GM18526 (cell line): ENCODE measurements around the gene SST.

ENCODE experiments used
- POLR2A ChIP-seq: IDR thresholded peaks from 3 replicates; pipeline ENCODE4 v1.6.1; 2011; ENCODE audit not compliant: insufficient read length; ENCODE audit errors: extremely low read depth

Gene SST

DNA sequence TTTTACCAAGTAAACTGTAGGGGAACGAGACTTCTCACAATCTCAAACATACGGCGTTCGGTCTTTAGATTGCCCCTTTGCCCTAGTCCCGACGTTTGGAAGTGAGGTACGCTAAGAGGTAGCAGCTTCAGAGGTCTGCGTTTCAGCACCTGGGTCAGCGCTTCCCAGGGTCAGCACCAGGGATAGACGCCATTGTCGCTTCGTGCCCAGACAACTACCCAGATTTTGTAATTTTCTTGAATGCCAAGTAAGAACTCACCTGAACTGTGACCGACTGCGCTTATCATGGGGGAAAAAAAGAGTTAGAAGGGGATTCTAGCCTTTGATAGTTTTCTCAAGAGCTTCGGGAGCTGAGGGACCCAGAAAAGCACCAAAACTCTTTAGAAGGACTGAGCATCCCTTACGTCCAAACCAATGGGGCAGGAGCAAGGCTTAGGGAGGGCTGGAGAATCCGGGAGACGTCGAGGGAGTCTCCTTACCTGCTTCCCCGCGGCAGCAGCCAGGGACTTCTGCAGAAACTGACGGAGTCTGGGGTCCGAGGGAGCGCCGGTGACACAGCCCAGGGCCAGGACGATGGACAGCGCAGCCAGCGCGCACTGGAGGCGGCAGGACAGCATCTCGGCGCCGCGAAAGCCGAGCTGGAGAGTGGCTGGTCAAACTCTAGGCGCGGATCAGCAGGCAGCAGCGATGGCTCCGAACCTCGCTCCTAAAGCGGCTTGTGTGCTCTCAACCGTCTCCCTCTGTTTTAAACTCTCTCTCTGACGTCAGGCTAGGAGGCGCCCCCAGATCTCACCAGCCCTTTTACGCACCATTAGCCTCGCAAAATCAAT is at the start of gene SST:
TSS of gene SST (minus strand) at position 720 of the 830 bp plus-strand sequence. CDS start at position 617, 103 bp downstream.
- TF ChIP-seq POLR2A, result no peak

- TF ChIP-seq POLR2A, result no peak
Measured at GRCh38 chr3:187719628-187720336, 49.6 kb upstream of the SST start.

DNA sequence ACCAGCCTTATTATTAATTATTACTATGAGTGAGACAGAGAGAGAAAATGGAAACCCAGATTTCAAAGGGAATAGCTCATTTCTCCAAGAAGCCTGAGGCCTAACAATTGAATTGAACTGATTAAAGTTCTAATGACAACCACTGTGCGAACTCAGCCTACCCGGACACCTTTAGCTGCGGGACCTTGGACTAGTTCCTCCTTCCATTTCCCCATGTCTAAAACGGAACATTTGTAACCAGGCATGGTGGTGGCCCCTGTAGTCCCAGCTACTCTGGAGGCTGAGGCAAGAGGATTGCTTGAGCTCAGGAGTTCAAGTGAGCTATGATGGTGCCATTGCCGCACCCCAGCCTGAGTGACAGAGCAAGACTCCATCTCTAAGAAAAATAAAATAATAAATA is 48.6 kb upstream of the SST start:
- no peak for TF ChIP-seq POLR2A

DNA sequence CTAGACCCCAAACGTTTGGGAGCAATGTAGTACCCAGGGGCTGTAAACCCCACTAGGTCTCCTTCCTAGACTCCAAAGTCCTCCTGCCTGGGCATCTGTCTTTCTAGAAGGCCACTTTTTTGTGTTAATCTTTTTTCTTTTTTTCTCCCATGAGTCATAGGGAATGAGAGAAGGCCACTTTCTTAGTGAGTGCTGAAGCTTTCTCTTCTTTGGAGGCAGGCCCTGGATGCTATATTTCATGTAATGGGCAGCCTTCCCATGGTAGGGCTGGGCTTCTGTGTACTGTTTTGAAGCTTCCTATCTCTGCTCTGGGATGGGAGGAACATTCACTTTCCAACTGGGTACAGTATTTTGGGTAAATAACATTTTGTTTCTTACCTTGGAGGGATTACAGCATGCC is 47.4 kb upstream of the SST start:
- no peak for TF ChIP-seq POLR2A

GRCh38 chr3:187714404-187714979 is 44.3 kb upstream of the SST start:
- TF ChIP-seq POLR2A, result no peak

DNA sequence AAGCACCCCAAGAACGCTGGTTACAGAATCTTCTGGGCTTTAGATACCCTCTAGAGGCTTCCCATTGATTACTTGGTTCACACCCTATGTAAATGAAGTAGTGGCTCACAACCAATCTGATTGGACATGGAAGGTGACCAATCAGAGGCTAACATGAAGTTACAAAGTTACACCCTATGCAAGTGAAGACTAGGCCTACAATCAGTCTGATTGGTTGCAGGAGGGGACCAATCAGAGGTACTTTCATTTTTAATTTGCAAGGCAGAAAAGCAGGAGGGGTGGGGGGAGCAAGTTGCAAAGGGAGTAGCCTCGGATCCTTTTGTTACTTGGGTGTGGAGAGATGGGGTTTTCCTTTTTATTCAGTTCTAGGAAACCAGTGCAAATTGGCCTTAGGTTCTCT is 43.3 kb upstream of the SST start:
- TF ChIP-seq POLR2A, result no peak

DNA sequence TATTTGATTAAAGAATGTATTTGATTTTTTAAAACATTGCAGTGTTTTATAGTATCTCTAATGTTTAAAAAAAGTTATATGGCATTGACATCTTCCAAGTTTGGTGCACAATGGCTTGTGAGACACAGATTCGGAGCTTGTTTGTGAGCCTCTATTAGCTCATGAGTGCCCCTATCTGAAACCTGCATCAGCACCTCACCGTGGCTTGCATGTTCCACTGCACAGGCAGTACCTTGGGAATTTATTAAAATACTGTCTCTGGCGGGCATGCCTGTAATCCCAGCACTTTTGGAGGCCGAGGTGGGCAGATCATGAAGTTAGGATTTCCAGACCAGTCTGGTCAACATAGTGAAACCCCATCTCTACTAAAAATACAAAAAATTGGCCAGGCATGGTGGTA is 39.0 kb upstream of the SST start:
- no peak for TF ChIP-seq POLR2A

GRCh38 chr3:187708696-187709095 is 38.5 kb upstream of the SST start:
- no peak for TF ChIP-seq POLR2A

DNA sequence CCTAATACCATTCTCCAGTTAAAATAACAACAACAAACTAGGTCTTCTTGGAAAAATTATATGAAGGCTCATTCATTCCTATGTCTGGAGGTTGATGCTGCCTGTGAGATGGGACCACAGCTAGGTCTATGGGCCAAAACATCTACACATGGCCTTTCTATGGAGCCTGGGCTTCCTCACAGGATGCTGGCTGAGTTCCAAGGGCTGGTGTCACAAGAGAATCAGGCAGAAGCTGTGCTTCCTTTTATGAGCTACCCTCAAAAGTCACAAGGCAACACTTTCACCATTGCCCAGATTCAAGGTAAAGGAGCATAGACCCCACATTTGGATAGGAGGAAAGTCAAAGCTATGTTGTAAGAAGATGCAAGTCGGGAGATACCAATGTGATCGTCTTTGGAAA is 36.8 kb upstream of the SST start:
- TF ChIP-seq POLR2A, result no peak

DNA sequence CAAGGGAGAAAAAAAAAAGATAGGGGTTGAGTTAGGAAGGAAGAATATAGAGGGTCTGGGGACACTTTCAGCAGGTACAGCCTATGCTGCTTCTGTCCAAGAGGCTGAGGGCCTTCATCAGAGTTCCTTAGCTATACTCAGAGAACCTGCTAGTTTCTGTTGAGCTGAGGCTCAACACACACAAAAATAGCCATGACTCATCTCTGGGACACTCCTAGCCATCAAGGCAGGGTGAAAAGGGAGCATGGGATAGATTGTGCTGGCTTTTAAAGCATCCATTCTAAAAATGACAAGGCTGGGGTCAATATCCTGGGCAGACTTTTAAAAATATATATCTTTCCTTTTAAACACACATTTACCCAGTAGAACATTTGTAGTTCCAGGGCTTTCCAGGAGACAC is 35.0 kb upstream of the SST start:
- TF ChIP-seq POLR2A, result no peak

GRCh38 chr3:187702507-187703033 is 32.4 kb upstream of the SST start, which contains the start of gene RTP2:
RTP2 (minus strand) TSS chr3:187702557; CDS start chr3:187702128, 429 bp downstream.
- TF ChIP-seq POLR2A, result no peak

DNA sequence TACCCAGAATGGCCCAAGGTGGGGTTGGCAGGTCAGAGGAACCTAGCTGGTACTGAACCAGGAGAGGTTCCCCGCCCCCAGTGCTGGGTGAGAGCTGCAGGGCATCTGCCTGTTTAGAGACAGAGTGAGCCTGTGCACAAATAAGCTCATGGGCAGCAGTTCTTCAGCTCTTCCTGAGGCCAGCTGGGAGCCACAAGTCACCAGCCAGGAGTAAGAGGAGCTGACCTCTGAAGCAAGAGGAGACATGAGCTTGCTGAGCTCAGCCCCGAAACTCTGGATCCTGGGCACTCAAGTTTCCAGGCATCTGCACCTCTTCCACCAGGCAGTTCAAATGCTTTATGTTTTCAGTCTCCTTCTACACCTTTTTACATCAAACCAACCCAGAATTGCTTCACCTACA is 30.1 kb upstream of the SST start:
- TF ChIP-seq POLR2A, result no peak

DNA sequence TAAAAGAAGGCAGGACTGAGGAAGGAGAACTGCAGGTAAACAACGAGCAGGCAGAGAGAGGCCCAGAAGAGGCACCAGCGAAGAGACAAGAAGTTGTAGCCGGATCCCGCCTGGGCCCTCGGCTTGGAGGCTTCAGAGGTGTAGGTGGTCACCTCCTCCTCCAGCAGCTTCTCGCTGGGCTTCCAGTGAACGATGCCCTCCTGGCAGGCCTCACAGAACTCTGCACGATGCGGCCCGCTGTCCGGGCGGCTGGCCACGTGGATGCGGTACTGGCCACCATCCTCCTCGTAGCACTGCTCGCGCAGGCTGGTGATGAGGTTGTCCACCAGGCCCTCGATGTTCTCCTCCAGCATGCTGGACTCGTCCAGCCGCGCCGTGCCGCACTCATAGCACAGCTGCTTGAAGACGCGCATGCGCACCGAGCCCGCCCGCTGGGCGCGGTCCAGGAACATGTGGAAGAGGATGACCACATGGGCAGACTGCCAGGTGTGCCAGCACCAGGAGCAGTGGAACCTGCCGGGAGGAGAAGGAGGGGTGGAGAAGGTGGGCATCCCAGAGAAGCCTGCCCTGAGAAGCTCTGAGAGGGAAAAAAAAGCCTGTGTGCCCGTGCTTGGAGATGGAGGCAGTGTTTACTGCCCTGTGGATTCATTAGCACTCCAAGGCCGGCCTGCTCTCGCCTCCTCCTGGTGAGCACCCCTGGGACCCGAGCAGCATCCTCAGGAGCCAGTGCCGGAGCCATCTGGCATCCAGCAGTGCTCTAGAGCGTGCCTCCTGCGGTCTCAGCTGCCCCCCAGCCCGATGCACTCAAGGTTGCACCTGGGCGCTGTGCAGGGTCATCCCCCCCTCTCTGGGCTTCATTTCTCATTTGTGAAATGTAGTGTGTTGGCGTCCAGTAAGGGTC is 28.6 kb upstream of the SST start:
- TF ChIP-seq POLR2A, result no peak

DNA sequence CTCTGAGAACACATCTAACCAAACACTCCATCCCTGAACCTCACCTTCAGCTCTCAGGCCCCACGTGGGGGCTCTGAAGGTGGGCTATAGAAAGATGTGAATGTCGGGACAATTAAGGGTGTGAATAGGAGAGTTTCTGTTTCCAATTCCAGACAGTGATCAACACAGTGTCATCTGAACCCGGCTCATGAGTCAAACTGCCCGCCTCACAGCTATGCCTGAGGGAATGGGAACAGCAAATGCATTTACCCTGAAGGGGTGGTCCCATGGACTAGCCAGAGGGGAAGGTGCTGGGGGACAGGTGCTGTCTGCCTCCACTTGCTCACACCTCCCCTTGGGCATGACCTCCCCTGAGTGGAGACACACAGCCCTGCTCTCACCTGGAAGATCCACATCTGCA is 25.8 kb upstream of the SST start:
- TF ChIP-seq POLR2A, result no peak

DNA sequence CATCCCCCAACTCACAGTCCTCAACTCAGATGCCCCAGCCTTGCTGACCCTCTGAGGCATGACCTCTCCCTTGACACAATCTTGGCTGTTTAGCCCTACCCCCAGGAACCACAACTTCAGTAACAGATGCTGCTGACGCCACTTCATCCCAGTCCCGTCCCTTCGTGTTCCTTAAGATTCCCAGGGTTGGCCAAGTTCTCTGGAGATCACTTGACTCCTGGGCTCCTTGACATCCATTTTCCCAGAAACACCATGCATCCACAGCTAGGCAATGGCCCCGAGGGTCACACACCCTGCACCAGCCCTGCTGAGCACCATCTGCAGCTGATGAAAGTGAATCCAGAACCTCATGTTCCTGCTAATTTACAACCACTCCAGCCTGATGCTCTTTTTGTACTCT is 25.3 kb upstream of the SST start:
- no peak for TF ChIP-seq POLR2A
